Tongue (tissue), 2 donors: ENCODE data around the gene TENM4. TPM values are rescaled to one million over a fixed set of nuclear protein-coding genes. Genes with fewer than 3 reads are reported as not detected.
"Not testable (repeated sequence)": the region's sequence is repeated elsewhere in the genome, so short reads cannot be mapped to it uniquely, and the experiment has no call there.

Source experiments
- DNase-seq: peaks from one replicate; pipeline ENCODE4 v3.0.0-alpha.2; 2015
- total RNA-seq: library from RNA; depleted of rRNA; stranded (reverse); fragments of >200 nt; gene quantifications from one replicate; pipeline ENCODE4 v1.2.3, GENCODE V29; 2014

The TENM4 gene
- total RNA-seq, 1 donor from 2014 or later = 63.7 TPM

GRCh38 chr11:78886616-78887015 is 554.2 kb downstream of the TENM4 start:
- DNase-seq = no peak

GRCh38 chr11:78884761-78885160 is 556.1 kb downstream of the TENM4 start:
- no peak for DNase-seq

GRCh38 chr11:78883506-78883905 is 557.3 kb downstream of the TENM4 start:
- no peak for DNase-seq

GRCh38 chr11:78879094-78879980 is 561.5 kb downstream of the TENM4 start:
- not testable (repeated sequence) for DNase-seq

GRCh38 chr11:78878631-78879030 is 562.2 kb downstream of the TENM4 start:
- no peak for DNase-seq

GRCh38 chr11:78876676-78877075 is 564.2 kb downstream of the TENM4 start:
- no peak for DNase-seq

- DNase-seq = no peak
These were observed 570.2 kb downstream of the TENM4 start for GRCh38 chr11:78870655-78871054.

- DNase-seq = no peak
These were observed 571.5 kb downstream of the TENM4 start for GRCh38 chr11:78869293-78869692.

GRCh38 chr11:78868563-78868962 is 572.3 kb downstream of the TENM4 start:
- DNase-seq = no peak

- DNase-seq = peak; percentile 77
These were observed 580.0 kb downstream of the TENM4 start for GRCh38 chr11:78860720-78861422.

GRCh38 chr11:78857688-78858087 is 583.1 kb downstream of the TENM4 start:
- peak; percentile 37 for DNase-seq

GRCh38 chr11:78856211-78856610 is 584.6 kb downstream of the TENM4 start:
- DNase-seq = no peak

- no peak for DNase-seq
These were observed 585.7 kb downstream of the TENM4 start for GRCh38 chr11:78855116-78855515.

GRCh38 chr11:78853521-78853920 is 587.3 kb downstream of the TENM4 start:
- no peak for DNase-seq

- peak; percentile 77 for DNase-seq
These were observed 588.8 kb downstream of the TENM4 start for GRCh38 chr11:78851878-78852586.

- DNase-seq = no peak
These were observed 590.8 kb downstream of the TENM4 start for GRCh38 chr11:78850078-78850477.

GRCh38 chr11:78846269-78846668 is 594.6 kb downstream of the TENM4 start:
- DNase-seq = no peak

GRCh38 chr11:78845496-78845895 is 595.3 kb downstream of the TENM4 start:
- DNase-seq = no peak

- DNase-seq = peak; percentile 41
These were observed 599.3 kb downstream of the TENM4 start for GRCh38 chr11:78841456-78842060.

GRCh38 chr11:78840623-78841022 is 600.2 kb downstream of the TENM4 start:
- peak; percentile 48 for DNase-seq

GRCh38 chr11:78840200-78840599 is 600.6 kb downstream of the TENM4 start:
- peak; percentile 70 for DNase-seq

GRCh38 chr11:78838417-78838816 is 602.4 kb downstream of the TENM4 start:
- DNase-seq = no peak
